Spleen (tissue), 7 donors: ENCODE results near the gene FAM181B.

Experiments
- POLR2A ChIP-seq, 3 donors: fragments of 450-650 bp; IDR thresholded peaks; one replicate each; pipeline ENCODE4 v1.5.1; 2017; ENCODE audit warnings: antibody characterized with exemption in 3 of 3, mild to moderate bottlenecking in 1 of 3
- POLR2AphosphoS5 ChIP-seq, 3 donors: sonication (generic); formaldehyde crosslinking; IDR thresholded peaks; one replicate each; pipeline ENCODE4 v1.5.1; 2017; ENCODE audit warnings: antibody characterized with exemption in 3 of 3
- TF ChIP-seq, protein P1 (sequence below), 11 experiments: fragments of 200-600 bp in 7 of 11; fragments of 450-650 bp in 4 of 11; sonication (generic) in 4 of 11; IDR thresholded peaks in 8 of 11; conservative IDR thresholded peaks in 3 of 11; 1 replicate in 7 of 11; 2 replicates in 4 of 11; pipeline versions ENCODE4 v1.4.0 to v1.8.0; 2016 to 2021; ENCODE audit warnings: antibody characterized with exemption in 11 of 11, inconsistent platforms in 4 of 11, mild to moderate bottlenecking in 1 of 11
- donor health status: DM: no; HTN: no; CAD: no; lungs with moderate emphysema.
- donor health status: DM: no; HTN: no; CAD: no.
- donor health status: DM: no; HTN: no; CAD: no.

GRCh38 chr11:82720267-82721065 lies 13.2 kb downstream of the FAM181B start:
- TF ChIP-seq, protein P1, sequence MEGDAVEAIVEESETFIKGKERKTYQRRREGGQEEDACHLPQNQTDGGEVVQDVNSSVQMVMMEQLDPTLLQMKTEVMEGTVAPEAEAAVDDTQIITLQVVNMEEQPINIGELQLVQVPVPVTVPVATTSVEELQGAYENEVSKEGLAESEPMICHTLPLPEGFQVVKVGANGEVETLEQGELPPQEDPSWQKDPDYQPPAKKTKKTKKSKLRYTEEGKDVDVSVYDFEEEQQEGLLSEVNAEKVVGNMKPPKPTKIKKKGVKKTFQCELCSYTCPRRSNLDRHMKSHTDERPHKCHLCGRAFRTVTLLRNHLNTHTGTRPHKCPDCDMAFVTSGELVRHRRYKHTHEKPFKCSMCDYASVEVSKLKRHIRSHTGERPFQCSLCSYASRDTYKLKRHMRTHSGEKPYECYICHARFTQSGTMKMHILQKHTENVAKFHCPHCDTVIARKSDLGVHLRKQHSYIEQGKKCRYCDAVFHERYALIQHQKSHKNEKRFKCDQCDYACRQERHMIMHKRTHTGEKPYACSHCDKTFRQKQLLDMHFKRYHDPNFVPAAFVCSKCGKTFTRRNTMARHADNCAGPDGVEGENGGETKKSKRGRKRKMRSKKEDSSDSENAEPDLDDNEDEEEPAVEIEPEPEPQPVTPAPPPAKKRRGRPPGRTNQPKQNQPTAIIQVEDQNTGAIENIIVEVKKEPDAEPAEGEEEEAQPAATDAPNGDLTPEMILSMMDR (IDR thresholded peaks at IDR 0.05 in 8 of 11, conservative IDR thresholded peaks at IDR 0.05 in 3 of 11): no peak
- TF ChIP-seq POLR2A (IDR thresholded peaks at IDR 0.05) (no peak), POLR2AphosphoS5 (IDR thresholded peaks at IDR 0.05) (no peak)
